Loucy (cell line): ENCODE results near the gene ARHGAP35.

ENCODE experiments used
- CTCF ChIP-seq: fragments of 200-600 bp; sonication (generic); conservative IDR thresholded peaks from 2 replicates; pipeline ENCODE4 v1.5.1; 2014; ENCODE audit warnings: mild to moderate bottlenecking, antibody characterized with exemption, low read length
- EZH2phosphoT487 ChIP-seq: fragments of 200-600 bp; IDR thresholded peaks from 2 replicates; pipeline ENCODE4 v1.6.1; 2018; ENCODE audit warnings: antibody characterized with exemption, mild to moderate bottlenecking, moderate library complexity, borderline replicate concordance

DNA sequence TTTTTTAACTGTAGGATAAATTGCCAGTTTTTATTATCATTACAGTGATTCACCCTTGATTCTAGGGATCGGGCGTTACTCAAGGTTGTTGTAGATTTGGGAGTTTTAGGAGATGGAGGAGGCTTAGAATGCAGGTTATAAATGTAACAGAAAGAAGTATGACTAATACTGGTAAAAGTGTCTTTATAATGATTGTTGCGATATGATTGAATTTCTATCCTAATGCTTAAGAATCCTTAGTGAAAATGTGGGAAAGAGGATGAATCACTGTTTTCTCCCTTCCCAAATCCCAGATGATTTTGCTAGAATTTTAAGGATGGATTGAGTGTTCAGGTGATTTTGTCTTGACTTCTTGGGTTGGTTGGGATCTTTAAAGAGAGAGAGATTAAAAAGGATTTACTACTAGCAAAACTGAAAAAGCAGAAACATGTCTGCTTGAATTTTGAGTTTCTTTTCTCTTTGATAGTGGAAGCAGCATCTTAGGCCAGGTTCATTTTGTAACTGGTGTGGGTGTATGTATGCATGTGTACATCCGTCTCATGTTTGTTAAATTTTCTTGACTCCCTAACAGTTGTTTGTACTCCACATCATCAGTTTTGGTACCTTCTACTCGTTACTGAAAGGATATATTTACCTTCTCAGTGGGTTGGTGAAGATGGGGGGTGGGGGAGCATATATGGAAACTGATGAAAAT is 25.9 kb downstream of the ARHGAP35 start:
- TF ChIP-seq CTCF (no peak), EZH2phosphoT487 (no peak)
